ENCODE results near the gene NR2F1. TPM values are rescaled to one million over a fixed set of nuclear protein-coding genes. Genes with fewer than 3 reads are reported as not detected.
A peak's percentile ranks its signal among the peaks of the same experiment; 100 is the strongest.

NR2F1 gene
- total RNA-seq, 1 experiment from 2014 or later: 51.2 TPM

DNA sequence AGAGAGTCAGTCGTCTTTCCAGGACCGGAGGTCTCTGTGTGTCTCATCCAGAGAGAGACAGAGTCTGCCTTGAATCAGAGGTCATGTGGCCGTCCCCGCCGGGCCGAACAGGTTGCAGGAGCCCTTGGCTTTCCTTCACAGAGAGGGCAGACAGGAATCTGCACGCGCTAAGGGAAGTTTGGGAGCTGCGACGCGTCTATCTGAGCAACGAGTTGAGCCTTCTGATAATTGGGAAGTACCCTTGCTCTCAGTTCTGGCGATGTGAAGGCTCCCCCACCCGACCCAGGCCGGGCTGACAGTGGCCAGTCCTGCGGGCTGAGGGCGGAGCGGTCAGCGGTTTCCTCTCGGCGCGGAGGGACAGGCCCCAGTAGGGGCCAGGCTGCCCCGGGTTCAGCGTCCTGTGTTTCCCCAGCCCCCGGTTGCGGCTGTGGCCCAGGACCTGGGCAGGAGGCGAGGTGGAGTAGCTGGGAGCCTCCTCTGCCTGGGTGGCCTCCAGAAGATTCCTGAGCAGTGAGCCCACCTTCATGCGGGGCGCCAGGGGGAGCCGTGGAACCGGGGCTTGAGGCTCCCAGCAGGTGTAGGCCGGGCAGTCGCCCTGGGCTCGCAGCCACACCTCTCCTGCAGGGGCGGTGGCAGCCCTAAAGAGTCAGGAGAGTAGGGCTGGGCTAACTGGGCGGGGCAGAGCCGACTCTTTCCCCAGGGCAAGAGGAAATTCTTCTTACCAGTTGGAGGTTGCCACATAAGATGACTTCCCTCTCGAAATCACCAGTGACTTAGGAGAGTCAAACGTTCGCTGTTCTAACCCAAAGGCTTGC lies 13.9 kb downstream of the NR2F1 start:
- intact Hi-C loops (cut with micrococcal nuclease): loop anchor here (5.0 kb wide), 1 partner anchor 315 kb away; no protein-coding TSS in a partner anchor
- Histone ChIP-seq H3K36me3 (ENCODE audit: control insufficient read depth in 1 of 2, insufficient read depth in 2 of 2, low read length in 2 of 2) (peaks cover 0 to 18% of the 10 kb centered on the region in 2 experiments; a peak in 1 of 4 replicates), H3K9ac (ENCODE audit: low read length) (no peak overlapping the region), H4K20me1 (ENCODE audit: insufficient read depth) (no peaks in the 10 kb centered on the region), H3K4me3 (replicated peaks in 1 of 2; ENCODE audit: low read depth in 1 of 2, low read length in 2 of 2) (no peak overlapping the region), H3K9me3 (ENCODE audit: control insufficient read depth in 1 of 2, insufficient read depth in 1 of 2, low read depth in 1 of 2, low read length in 2 of 2) (no peaks in the 10 kb centered on the region), H3K4me2 (ENCODE audit: low read length) (peak overlapping the region; percentile 46), H3K9me2 (ENCODE audit: insufficient read depth) (no peaks in the 10 kb centered on the region), H2AFZ (ENCODE audit: low read depth, low read length, poor library complexity, severe bottlenecking) (peak overlapping the region; percentile 70), H3K27me3 (ENCODE audit: insufficient read depth, low read length) (no peaks in the 10 kb centered on the region), H3K79me2 (ENCODE audit: insufficient read depth, low read length) (no peaks in the 10 kb centered on the region), H3K4me1 (ENCODE audit: control insufficient read depth in 1 of 2, insufficient read depth in 2 of 2, low read length in 2 of 2) (peaks cover 15 to 17% of the 10 kb centered on the region in 2 experiments), H3K27ac (ENCODE audit: low read depth, low read length) (peak overlapping the region; percentile 33)
- DNase-seq (ENCODE audit: low read depth, low spot score): peak; percentile 51
- TF ChIP-seq, protein P1, sequence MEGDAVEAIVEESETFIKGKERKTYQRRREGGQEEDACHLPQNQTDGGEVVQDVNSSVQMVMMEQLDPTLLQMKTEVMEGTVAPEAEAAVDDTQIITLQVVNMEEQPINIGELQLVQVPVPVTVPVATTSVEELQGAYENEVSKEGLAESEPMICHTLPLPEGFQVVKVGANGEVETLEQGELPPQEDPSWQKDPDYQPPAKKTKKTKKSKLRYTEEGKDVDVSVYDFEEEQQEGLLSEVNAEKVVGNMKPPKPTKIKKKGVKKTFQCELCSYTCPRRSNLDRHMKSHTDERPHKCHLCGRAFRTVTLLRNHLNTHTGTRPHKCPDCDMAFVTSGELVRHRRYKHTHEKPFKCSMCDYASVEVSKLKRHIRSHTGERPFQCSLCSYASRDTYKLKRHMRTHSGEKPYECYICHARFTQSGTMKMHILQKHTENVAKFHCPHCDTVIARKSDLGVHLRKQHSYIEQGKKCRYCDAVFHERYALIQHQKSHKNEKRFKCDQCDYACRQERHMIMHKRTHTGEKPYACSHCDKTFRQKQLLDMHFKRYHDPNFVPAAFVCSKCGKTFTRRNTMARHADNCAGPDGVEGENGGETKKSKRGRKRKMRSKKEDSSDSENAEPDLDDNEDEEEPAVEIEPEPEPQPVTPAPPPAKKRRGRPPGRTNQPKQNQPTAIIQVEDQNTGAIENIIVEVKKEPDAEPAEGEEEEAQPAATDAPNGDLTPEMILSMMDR (IDR thresholded peaks at IDR 0.05 in 2 of 3, conservative IDR thresholded peaks at IDR 0.05 in 1 of 3; ENCODE audit: borderline replicate concordance in 1 of 3, insufficient read depth in 1 of 3, low read depth in 2 of 3, low read length in 2 of 3): peak; percentile 42 to 51 (median 42); a peak in 5 of 6 replicates
- TF ChIP-seq RAD21 (IDR thresholded peaks at IDR 0.05; ENCODE audit: low read depth) (peak; percentile 68), JUND (IDR thresholded peaks at IDR 0.05) (no peak)
- no TSS peak for BruUV-seq (replicated peaks)
- ATAC-seq: peak; percentile 99
- POLR2A ChIA-PET: no interaction called here
- RAD21 ChIA-PET (ENCODE audit: low non-redundant PET in 1 of 2, low total read pairs in 2 of 2, uncharacterized antibody in 2 of 2, unreplicated experiment in 2 of 2): interaction anchor here in 1 of 2 experiments (1.2 kb wide), 1 partner anchor 204 kb away, joined by 3 read pairs; no protein-coding TSS in a partner anchor
- CTCF ChIA-PET: interaction anchor here (1.5 to 1.6 kb wide), 2 partner anchors 205 to 429 kb away, joined by 3 to 4 read pairs; no protein-coding TSS in a partner anchor

Data from HCT116 (cell line).